Calu3 (cell line): ENCODE measurements around the gene DYSF. TPM values are rescaled to one million over a fixed set of nuclear protein-coding genes. Genes with fewer than 3 reads are reported as not detected.

Source experiments
- BruUV-seq: library from RNA; stranded (reverse); fragments of 400-500 nt; replicated peaks from 2 replicates; lab custom pipeline; 2021; lab: Mats Ljungman, UMichigan
- CTCF ChIA-PET: fragments of 300-600 bp; sonication (Branson Sonifier 250); formaldehyde crosslinking; loops from one replicate; lab custom pipeline; 2022; ENCODE audit warnings: antibody characterized with exemption; lab: Charles Lee
- DNase-seq: peaks from one replicate; pipeline ENCODE4 v3.0.0; 2022
- H3K27ac Mint-ChIP-seq: one replicate; pipeline ENCODE4 v1.8.0; 2022; ENCODE audit warnings: mixed read lengths; ENCODE audit not compliant: unreplicated experiment
- H3K27me3 Mint-ChIP-seq: one replicate; pipeline ENCODE4 v1.8.0; 2022; ENCODE audit warnings: mixed read lengths; ENCODE audit not compliant: unreplicated experiment
- H3K36me3 Mint-ChIP-seq: one replicate; pipeline ENCODE4 v1.8.0; 2022; ENCODE audit warnings: mild to moderate bottlenecking, moderate library complexity, mixed read lengths; ENCODE audit not compliant: insufficient read depth, unreplicated experiment
- H3K4me1 Mint-ChIP-seq: one replicate; pipeline ENCODE4 v1.8.0; 2022; ENCODE audit warnings: mild to moderate bottlenecking, low read depth, mixed read lengths; ENCODE audit not compliant: unreplicated experiment
- H3K4me3 Mint-ChIP-seq: one replicate; pipeline ENCODE4 v1.8.0; 2022; ENCODE audit warnings: mild to moderate bottlenecking, low read depth, moderate library complexity, mixed read lengths; ENCODE audit not compliant: unreplicated experiment
- H3K9me3 Mint-ChIP-seq: one replicate; pipeline ENCODE4 v1.8.0; 2022; ENCODE audit warnings: low read depth, mixed read lengths; ENCODE audit not compliant: unreplicated experiment
- CTCF ChIP-seq: fragments of 200-600 bp; IDR thresholded peaks from one replicate; pipeline ENCODE4 v1.8.0; 2022; ENCODE audit warnings: antibody characterized with exemption; ENCODE audit not compliant: unreplicated experiment
- intact Hi-C: fragments of 100-400 bp; cut with micrococcal nuclease; formaldehyde crosslinking; loops from one replicate; pipeline ENCODE4 v1.10.0; 2022; ENCODE audit not compliant: unreplicated experiment
- total RNA-seq: library from RNA; stranded (reverse); gene quantifications from 2 replicates; pipeline ENCODE4 v1.2.3, GENCODE V29; 2022

Gene DYSF
- total RNA-seq, 1 experiment from 2014 or later = 3.2 TPM

GRCh38 chr2:71474116-71474743 is 20.9 kb downstream of the DYSF start:
- no peak for DNase-seq
- TF ChIP-seq CTCF = no peak
- no peaks in the 10 kb centered on the region for H3K36me3 Mint-ChIP-seq
- CTCF ChIA-PET = no interaction called here
- intact Hi-C loops = no loop called here
- peaks cover 10% of the 10 kb centered on the region for H3K27me3 Mint-ChIP-seq
- no peaks in the 10 kb centered on the region for H3K4me1 Mint-ChIP-seq
- no TSS peak for BruUV-seq
- no peaks in the 10 kb centered on the region for H3K9me3 Mint-ChIP-seq
- H3K27ac Mint-ChIP-seq = no peak overlapping the region
- no peak overlapping the region for H3K4me3 Mint-ChIP-seq

- H3K27me3 Mint-ChIP-seq = peaks cover 16% of the 10 kb centered on the region
- no peak overlapping the region for H3K27ac Mint-ChIP-seq
- no peak overlapping the region for H3K4me3 Mint-ChIP-seq
- H3K9me3 Mint-ChIP-seq = no peaks in the 10 kb centered on the region
- DNase-seq = no peak
- no peaks in the 10 kb centered on the region for H3K36me3 Mint-ChIP-seq
- intact Hi-C loops = no loop called here
- no peak for TF ChIP-seq CTCF
- CTCF ChIA-PET = no interaction called here
- no peaks in the 10 kb centered on the region for H3K4me1 Mint-ChIP-seq
- no TSS peak for BruUV-seq
Measured at GRCh38 chr2:71474744-71475397, 21.5 kb downstream of the DYSF start.

GRCh38 chr2:71476495-71476894 is 23.1 kb downstream of the DYSF start:
- CTCF ChIA-PET = no interaction called here
- BruUV-seq = no TSS peak
- no peaks in the 10 kb centered on the region for H3K9me3 Mint-ChIP-seq

GRCh38 chr2:71477231-71477691 is 23.9 kb downstream of the DYSF start:
- Mint-ChIP-seq H3K4me3 (no peak overlapping the region), H3K27ac (no peak overlapping the region)

More at GRCh38 chr2:71476495-71476894, 23.1 kb downstream of the DYSF start:
- no peaks in the 10 kb centered on the region for H3K36me3 Mint-ChIP-seq
- no peak overlapping the region for H3K27ac Mint-ChIP-seq
- intact Hi-C loops = no loop called here
- TF ChIP-seq CTCF = no peak
- DNase-seq = no peak
- no peak overlapping the region for H3K4me3 Mint-ChIP-seq
- no peaks in the 10 kb centered on the region for H3K4me1 Mint-ChIP-seq
- H3K27me3 Mint-ChIP-seq = peaks cover 25% of the 10 kb centered on the region

More at GRCh38 chr2:71477231-71477691, 23.9 kb downstream of the DYSF start:
- Mint-ChIP-seq H3K36me3 (no peaks in the 10 kb centered on the region), H3K9me3 (no peaks in the 10 kb centered on the region), H3K4me1 (no peaks in the 10 kb centered on the region), H3K27me3 (peaks cover 25% of the 10 kb centered on the region)
- CTCF ChIA-PET = no interaction called here
- TF ChIP-seq CTCF = no peak
- intact Hi-C loops = no loop called here
- no TSS peak for BruUV-seq
- DNase-seq = no peak
